HG02970 (cell line): ENCODE data around the gene TNFAIP8.

Experiments
- ATAC-seq: cut with Tn5 transposase; IDR thresholded peaks from one replicate; pipeline ENCODE4 v1.9.1; 2021; ENCODE audit warnings: mild to moderate bottlenecking, moderate library complexity, moderate number of reproducible peaks; ENCODE audit not compliant: unreplicated experiment, low FRiP score

Gene TNFAIP8

GRCh38 chr5:119365847-119366539 lies 10.2 kb downstream of the TNFAIP8 start:
- no peak for ATAC-seq

GRCh38 chr5:119366540-119366881 lies 10.7 kb downstream of the TNFAIP8 start:
- peak; percentile 31 for ATAC-seq

- peak; percentile 65 for ATAC-seq
Measured at GRCh38 chr5:119367502-119368237, 11.9 kb downstream of the TNFAIP8 start.

GRCh38 chr5:119368238-119368630 lies 12.4 kb downstream of the TNFAIP8 start:
- ATAC-seq = no peak

- no peak for ATAC-seq
Measured at GRCh38 chr5:119370486-119370885, 14.7 kb downstream of the TNFAIP8 start.

- ATAC-seq = no peak
Measured at GRCh38 chr5:119371146-119371545, 15.3 kb downstream of the TNFAIP8 start.

GRCh38 chr5:119373449-119373858 lies 17.6 kb downstream of the TNFAIP8 start:
- peak; percentile 40 for ATAC-seq

- no peak for ATAC-seq
Measured at GRCh38 chr5:119374901-119375300, 19.1 kb downstream of the TNFAIP8 start.

GRCh38 chr5:119377066-119377465 lies 21.2 kb downstream of the TNFAIP8 start:
- ATAC-seq = no peak

GRCh38 chr5:119378075-119378700 lies 22.4 kb downstream of the TNFAIP8 start:
- no peak for ATAC-seq

GRCh38 chr5:119379096-119379495 lies 23.3 kb downstream of the TNFAIP8 start:
- ATAC-seq = no peak

GRCh38 chr5:119379942-119380547 lies 24.2 kb downstream of the TNFAIP8 start:
- ATAC-seq = no peak

GRCh38 chr5:119382169-119382568 lies 26.4 kb downstream of the TNFAIP8 start:
- ATAC-seq = no peak

- ATAC-seq = no peak
Measured at GRCh38 chr5:119383008-119383407, 27.2 kb downstream of the TNFAIP8 start.

- ATAC-seq = no peak
Measured at GRCh38 chr5:119385136-119385535, 29.3 kb downstream of the TNFAIP8 start.

GRCh38 chr5:119385536-119386128 lies 29.8 kb downstream of the TNFAIP8 start:
- ATAC-seq = no peak

- no peak for ATAC-seq
Measured at GRCh38 chr5:119386596-119387344, 31.0 kb downstream of the TNFAIP8 start.

- no peak for ATAC-seq
Measured at GRCh38 chr5:119387945-119388618, 32.3 kb downstream of the TNFAIP8 start.

GRCh38 chr5:119388619-119389190 lies 32.9 kb downstream of the TNFAIP8 start:
- no peak for ATAC-seq
